ENCODE data around the gene DAB2IP. TPM values are rescaled to one million over a fixed set of nuclear protein-coding genes. Genes with fewer than 3 reads are reported as not detected.
A peak's percentile ranks its signal among the peaks of the same experiment; 100 is the strongest.

Gene DAB2IP
- total RNA-seq, 1 experiment from 2014 or later: 52.6 TPM

DNA sequence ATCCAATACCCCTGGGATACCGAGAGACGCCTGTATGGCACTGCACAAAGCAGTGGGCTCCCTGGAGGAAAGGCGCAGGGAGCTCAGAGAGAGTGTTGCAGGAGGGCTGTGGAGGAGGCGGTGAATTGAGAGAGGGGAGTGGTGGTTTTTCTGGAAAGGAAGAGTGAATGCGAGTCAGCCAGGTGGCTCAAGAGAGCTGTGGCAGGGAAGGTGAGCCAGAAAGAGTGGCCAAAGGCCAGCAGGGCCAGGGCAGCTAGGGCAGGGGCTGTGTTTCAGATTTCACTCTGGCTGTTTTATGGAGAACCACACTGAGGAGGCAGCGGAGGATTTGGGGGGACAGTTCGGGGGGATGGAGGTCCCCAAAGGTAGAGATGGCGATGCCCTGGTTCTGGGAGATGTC is 13.0 kb upstream of the DAB2IP start:
- no peak for ATAC-seq
- ChIA-PET CTCF (interaction anchor here (0.6 to 8.8 kb wide), 9 partner anchors 18 to 285 kb away, joined by 3 to 115 read pairs (median 7); no protein-coding TSS in a partner anchor), POLR2A (no interaction called here)
- no peak overlapping the region for H3K4me3 Mint-ChIP-seq
- peaks cover 43% of the 10 kb centered on the region for H3K4me1 Mint-ChIP-seq
- H3K9me3 Mint-ChIP-seq: no peaks in the 10 kb centered on the region
- TF ChIP-seq, protein P1, sequence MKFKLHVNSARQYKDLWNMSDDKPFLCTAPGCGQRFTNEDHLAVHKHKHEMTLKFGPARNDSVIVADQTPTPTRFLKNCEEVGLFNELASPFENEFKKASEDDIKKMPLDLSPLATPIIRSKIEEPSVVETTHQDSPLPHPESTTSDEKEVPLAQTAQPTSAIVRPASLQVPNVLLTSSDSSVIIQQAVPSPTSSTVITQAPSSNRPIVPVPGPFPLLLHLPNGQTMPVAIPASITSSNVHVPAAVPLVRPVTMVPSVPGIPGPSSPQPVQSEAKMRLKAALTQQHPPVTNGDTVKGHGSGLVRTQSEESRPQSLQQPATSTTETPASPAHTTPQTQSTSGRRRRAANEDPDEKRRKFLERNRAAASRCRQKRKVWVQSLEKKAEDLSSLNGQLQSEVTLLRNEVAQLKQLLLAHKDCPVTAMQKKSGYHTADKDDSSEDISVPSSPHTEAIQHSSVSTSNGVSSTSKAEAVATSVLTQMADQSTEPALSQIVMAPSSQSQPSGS (CRISPR knock-in tag; IDR thresholded peaks at IDR 0.05; ENCODE audit: borderline replicate concordance, low read depth): no peak
- TF ChIP-seq FOXJ3 (CRISPR knock-in tag; IDR thresholded peaks at IDR 0.05; ENCODE audit: borderline replicate concordance) (no peak), NR2C2 (CRISPR knock-in tag; IDR thresholded peaks at IDR 0.05) (no peak), ZNF263 (CRISPR knock-in tag; IDR thresholded peaks at IDR 0.05; ENCODE audit: low read depth) (no peak), RELA (CRISPR knock-in tag; IDR thresholded peaks at IDR 0.05; ENCODE audit: borderline replicate concordance) (no peak), EMX1 (CRISPR knock-in tag; IDR thresholded peaks at IDR 0.05) (no peak)
- DNase-seq (ENCODE audit: low spot score): no peak
- no peaks in the 10 kb centered on the region for H3K36me3 Mint-ChIP-seq
- peak overlapping the region; percentile 39; the same call in 1 of the 2 replicates for H3K27ac Mint-ChIP-seq
- no peaks in the 10 kb centered on the region for H3K27me3 Mint-ChIP-seq (ENCODE audit: low read depth)

DNA sequence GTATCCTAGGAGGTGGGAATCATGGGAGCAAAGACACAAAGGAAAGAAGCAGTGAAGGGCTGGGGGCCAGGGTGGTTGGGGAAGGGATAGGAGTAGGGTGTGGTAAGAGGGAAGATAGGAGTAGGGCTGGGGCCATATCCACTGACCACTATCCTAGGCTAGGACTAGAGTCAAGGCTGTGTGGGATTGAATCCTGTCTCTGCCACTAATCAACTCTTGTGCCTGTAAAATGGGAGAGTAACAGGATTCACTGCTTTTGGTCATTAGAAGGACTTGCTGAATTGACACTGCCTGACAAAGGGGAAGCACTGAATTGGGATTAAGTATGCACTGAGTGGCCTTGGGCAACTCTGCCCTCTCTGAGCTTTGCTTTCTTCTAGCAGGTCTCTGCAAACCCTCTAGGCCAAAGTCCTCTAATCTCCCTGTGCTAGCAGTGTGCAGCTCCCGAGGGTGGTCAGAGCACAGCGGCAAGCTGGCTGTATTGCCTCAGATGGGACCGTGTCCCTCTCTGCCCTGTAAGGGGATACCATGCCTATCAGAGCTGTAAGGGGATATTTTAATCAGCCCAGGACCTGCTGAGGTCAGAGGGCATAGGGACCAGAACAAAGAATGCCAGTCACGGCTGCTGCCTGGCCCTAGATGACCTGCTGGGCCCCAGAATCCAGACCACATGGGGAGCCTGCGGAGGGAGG is 12.4 kb upstream of the DAB2IP start:
- Mint-ChIP-seq H3K36me3 (no peaks in the 10 kb centered on the region), H3K4me3 (no peak overlapping the region), H3K27ac (no peak overlapping the region), H3K27me3 (ENCODE audit: low read depth) (no peaks in the 10 kb centered on the region), H3K9me3 (no peaks in the 10 kb centered on the region), H3K4me1 (peaks cover 43% of the 10 kb centered on the region)
- no peak for ATAC-seq
- TF ChIP-seq, protein P2, sequence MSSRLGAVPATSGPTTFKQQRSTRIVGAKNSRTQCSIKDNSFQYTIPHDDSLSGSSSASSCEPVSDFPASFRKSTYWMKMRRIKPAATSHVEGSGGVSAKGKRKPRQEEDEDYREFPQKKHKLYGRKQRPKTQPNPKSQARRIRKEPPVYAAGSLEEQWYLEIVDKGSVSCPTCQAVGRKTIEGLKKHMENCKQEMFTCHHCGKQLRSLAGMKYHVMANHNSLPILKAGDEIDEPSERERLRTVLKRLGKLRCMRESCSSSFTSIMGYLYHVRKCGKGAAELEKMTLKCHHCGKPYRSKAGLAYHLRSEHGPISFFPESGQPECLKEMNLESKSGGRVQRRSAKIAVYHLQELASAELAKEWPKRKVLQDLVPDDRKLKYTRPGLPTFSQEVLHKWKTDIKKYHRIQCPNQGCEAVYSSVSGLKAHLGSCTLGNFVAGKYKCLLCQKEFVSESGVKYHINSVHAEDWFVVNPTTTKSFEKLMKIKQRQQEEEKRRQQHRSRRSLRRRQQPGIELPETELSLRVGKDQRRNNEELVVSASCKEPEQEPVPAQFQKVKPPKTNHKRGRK (CRISPR knock-in tag; IDR thresholded peaks at IDR 0.05; ENCODE audit: borderline replicate concordance): no peak
- TF ChIP-seq NR1H2 (CRISPR knock-in tag; IDR thresholded peaks at IDR 0.05) (no peak), TP53 (CRISPR knock-in tag; IDR thresholded peaks at IDR 0.05) (no peak), ZNF671 (CRISPR knock-in tag; IDR thresholded peaks at IDR 0.05) (no peak), TEAD4 (CRISPR knock-in tag; IDR thresholded peaks at IDR 0.05) (no peak), ETV6 (CRISPR knock-in tag; IDR thresholded peaks at IDR 0.05) (no peak), EMX1 (CRISPR knock-in tag; IDR thresholded peaks at IDR 0.05) (no peak), HMGA2 (CRISPR knock-in tag; IDR thresholded peaks at IDR 0.05) (no peak), ESRRA (CRISPR knock-in tag; IDR thresholded peaks at IDR 0.05; ENCODE audit: borderline replicate concordance) (no peak), NR2C2 (CRISPR knock-in tag; IDR thresholded peaks at IDR 0.05) (no peak), ZNF138 (CRISPR knock-in tag; conservative IDR thresholded peaks at IDR 0.05) (no peak), FOXJ3 (CRISPR knock-in tag; IDR thresholded peaks at IDR 0.05; ENCODE audit: borderline replicate concordance) (no peak), IRF2 (CRISPR knock-in tag; IDR thresholded peaks at IDR 0.05; ENCODE audit: borderline replicate concordance, low read depth) (no peak), SMAD3 (CRISPR knock-in tag; IDR thresholded peaks at IDR 0.05; ENCODE audit: borderline replicate concordance) (no peak), NFYB (CRISPR knock-in tag; conservative IDR thresholded peaks at IDR 0.05; ENCODE audit: low read depth) (no peak)
- TF ChIP-seq, protein P3, sequence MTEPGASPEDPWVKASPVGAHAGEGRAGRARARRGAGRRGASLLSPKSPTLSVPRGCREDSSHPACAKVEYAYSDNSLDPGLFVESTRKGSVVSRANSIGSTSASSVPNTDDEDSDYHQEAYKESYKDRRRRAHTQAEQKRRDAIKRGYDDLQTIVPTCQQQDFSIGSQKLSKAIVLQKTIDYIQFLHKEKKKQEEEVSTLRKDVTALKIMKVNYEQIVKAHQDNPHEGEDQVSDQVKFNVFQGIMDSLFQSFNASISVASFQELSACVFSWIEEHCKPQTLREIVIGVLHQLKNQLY (CRISPR knock-in tag; IDR thresholded peaks at IDR 0.05): no peak
- TF ChIP-seq, protein P1 (CRISPR knock-in tag; IDR thresholded peaks at IDR 0.05; ENCODE audit: borderline replicate concordance, low read depth): no peak
- TF ChIP-seq, protein P4, sequence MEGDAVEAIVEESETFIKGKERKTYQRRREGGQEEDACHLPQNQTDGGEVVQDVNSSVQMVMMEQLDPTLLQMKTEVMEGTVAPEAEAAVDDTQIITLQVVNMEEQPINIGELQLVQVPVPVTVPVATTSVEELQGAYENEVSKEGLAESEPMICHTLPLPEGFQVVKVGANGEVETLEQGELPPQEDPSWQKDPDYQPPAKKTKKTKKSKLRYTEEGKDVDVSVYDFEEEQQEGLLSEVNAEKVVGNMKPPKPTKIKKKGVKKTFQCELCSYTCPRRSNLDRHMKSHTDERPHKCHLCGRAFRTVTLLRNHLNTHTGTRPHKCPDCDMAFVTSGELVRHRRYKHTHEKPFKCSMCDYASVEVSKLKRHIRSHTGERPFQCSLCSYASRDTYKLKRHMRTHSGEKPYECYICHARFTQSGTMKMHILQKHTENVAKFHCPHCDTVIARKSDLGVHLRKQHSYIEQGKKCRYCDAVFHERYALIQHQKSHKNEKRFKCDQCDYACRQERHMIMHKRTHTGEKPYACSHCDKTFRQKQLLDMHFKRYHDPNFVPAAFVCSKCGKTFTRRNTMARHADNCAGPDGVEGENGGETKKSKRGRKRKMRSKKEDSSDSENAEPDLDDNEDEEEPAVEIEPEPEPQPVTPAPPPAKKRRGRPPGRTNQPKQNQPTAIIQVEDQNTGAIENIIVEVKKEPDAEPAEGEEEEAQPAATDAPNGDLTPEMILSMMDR (IDR thresholded peaks at IDR 0.05): no peak
- TF ChIP-seq, protein P5, sequence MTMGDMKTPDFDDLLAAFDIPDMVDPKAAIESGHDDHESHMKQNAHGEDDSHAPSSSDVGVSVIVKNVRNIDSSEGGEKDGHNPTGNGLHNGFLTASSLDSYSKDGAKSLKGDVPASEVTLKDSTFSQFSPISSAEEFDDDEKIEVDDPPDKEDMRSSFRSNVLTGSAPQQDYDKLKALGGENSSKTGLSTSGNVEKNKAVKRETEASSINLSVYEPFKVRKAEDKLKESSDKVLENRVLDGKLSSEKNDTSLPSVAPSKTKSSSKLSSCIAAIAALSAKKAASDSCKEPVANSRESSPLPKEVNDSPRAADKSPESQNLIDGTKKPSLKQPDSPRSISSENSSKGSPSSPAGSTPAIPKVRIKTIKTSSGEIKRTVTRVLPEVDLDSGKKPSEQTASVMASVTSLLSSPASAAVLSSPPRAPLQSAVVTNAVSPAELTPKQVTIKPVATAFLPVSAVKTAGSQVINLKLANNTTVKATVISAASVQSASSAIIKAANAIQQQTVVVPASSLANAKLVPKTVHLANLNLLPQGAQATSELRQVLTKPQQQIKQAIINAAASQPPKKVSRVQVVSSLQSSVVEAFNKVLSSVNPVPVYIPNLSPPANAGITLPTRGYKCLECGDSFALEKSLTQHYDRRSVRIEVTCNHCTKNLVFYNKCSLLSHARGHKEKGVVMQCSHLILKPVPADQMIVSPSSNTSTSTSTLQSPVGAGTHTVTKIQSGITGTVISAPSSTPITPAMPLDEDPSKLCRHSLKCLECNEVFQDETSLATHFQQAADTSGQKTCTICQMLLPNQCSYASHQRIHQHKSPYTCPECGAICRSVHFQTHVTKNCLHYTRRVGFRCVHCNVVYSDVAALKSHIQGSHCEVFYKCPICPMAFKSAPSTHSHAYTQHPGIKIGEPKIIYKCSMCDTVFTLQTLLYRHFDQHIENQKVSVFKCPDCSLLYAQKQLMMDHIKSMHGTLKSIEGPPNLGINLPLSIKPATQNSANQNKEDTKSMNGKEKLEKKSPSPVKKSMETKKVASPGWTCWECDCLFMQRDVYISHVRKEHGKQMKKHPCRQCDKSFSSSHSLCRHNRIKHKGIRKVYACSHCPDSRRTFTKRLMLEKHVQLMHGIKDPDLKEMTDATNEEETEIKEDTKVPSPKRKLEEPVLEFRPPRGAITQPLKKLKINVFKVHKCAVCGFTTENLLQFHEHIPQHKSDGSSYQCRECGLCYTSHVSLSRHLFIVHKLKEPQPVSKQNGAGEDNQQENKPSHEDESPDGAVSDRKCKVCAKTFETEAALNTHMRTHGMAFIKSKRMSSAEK (CRISPR knock-in tag; IDR thresholded peaks at IDR 0.05; ENCODE audit: borderline replicate concordance): no peak
- TF ChIP-seq, protein P6, sequence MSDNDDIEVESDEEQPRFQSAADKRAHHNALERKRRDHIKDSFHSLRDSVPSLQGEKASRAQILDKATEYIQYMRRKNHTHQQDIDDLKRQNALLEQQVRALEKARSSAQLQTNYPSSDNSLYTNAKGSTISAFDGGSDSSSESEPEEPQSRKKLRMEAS (CRISPR knock-in tag; IDR thresholded peaks at IDR 0.05): no peak
- ChIA-PET CTCF (interaction anchor here (0.6 to 8.8 kb wide), 13 partner anchors 19 to 292 kb away, joined by 3 to 115 read pairs (median 8); no protein-coding TSS in a partner anchor), POLR2A (no interaction called here)
- DNase-seq (ENCODE audit: low spot score): no peak
